C4-2B (cell line): ENCODE data around the gene FGA.
"Not testable (repeated sequence)": the region's sequence is repeated elsewhere in the genome, so short reads cannot be mapped to it uniquely, and the experiment has no call there.

ENCODE experiments used
- ZFX ChIP-seq: fragments of 450-650 bp; IDR thresholded peaks from 2 replicates; pipeline ENCODE4 v1.6.1; 2017
- TF ChIP-seq, protein P1 (sequence below): fragments of 450-650 bp; conservative IDR thresholded peaks from 2 replicates; pipeline ENCODE4 v1.5.1; 2017; ENCODE audit warnings: mild to moderate bottlenecking

GRCh38 chr4:154597281-154597680, 6.7 kb upstream of the FGA start:
- TF ChIP-seq, protein P1, sequence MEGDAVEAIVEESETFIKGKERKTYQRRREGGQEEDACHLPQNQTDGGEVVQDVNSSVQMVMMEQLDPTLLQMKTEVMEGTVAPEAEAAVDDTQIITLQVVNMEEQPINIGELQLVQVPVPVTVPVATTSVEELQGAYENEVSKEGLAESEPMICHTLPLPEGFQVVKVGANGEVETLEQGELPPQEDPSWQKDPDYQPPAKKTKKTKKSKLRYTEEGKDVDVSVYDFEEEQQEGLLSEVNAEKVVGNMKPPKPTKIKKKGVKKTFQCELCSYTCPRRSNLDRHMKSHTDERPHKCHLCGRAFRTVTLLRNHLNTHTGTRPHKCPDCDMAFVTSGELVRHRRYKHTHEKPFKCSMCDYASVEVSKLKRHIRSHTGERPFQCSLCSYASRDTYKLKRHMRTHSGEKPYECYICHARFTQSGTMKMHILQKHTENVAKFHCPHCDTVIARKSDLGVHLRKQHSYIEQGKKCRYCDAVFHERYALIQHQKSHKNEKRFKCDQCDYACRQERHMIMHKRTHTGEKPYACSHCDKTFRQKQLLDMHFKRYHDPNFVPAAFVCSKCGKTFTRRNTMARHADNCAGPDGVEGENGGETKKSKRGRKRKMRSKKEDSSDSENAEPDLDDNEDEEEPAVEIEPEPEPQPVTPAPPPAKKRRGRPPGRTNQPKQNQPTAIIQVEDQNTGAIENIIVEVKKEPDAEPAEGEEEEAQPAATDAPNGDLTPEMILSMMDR, result not testable (repeated sequence)
- TF ChIP-seq ZFX, result not testable (repeated sequence)
